Measurements from ENCODE around the gene MACROD2.

The MACROD2 gene

GRCh38 chr20:14643146-14643545, 647.8 kb downstream of the MACROD2 start:
- ATAC-seq = no peak
- TF ChIP-seq SNAI2 (CRISPR knock-in tag; IDR thresholded peaks at IDR 0.05) (no peak), ZFP3 (CRISPR knock-in tag; IDR thresholded peaks at IDR 0.05) (no peak), PPARA (CRISPR knock-in tag; IDR thresholded peaks at IDR 0.05; ENCODE audit: borderline replicate concordance) (no peak), ZNF70 (CRISPR knock-in tag; IDR thresholded peaks at IDR 0.05) (no peak), ZFP30 (CRISPR knock-in tag; IDR thresholded peaks at IDR 0.05) (no peak), OSR1 (CRISPR knock-in tag; IDR thresholded peaks at IDR 0.05) (no peak), RARB (CRISPR knock-in tag; IDR thresholded peaks at IDR 0.05) (no peak), TCF4 (CRISPR knock-in tag; IDR thresholded peaks at IDR 0.05; ENCODE audit: borderline replicate concordance) (no peak), BACH2 (CRISPR knock-in tag; IDR thresholded peaks at IDR 0.05; ENCODE audit: borderline replicate concordance) (no peak)
- TF ChIP-seq, protein P1, sequence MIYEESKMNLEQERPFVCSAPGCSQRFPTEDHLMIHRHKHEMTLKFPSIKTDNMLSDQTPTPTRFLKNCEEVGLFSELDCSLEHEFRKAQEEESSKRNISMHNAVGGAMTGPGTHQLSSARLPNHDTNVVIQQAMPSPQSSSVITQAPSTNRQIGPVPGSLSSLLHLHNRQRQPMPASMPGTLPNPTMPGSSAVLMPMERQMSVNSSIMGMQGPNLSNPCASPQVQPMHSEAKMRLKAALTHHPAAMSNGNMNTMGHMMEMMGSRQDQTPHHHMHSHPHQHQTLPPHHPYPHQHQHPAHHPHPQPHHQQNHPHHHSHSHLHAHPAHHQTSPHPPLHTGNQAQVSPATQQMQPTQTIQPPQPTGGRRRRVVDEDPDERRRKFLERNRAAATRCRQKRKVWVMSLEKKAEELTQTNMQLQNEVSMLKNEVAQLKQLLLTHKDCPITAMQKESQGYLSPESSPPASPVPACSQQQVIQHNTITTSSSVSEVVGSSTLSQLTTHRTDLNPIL (CRISPR knock-in tag; IDR thresholded peaks at IDR 0.05; ENCODE audit: low read depth) = no peak
- TF ChIP-seq, protein P2, sequence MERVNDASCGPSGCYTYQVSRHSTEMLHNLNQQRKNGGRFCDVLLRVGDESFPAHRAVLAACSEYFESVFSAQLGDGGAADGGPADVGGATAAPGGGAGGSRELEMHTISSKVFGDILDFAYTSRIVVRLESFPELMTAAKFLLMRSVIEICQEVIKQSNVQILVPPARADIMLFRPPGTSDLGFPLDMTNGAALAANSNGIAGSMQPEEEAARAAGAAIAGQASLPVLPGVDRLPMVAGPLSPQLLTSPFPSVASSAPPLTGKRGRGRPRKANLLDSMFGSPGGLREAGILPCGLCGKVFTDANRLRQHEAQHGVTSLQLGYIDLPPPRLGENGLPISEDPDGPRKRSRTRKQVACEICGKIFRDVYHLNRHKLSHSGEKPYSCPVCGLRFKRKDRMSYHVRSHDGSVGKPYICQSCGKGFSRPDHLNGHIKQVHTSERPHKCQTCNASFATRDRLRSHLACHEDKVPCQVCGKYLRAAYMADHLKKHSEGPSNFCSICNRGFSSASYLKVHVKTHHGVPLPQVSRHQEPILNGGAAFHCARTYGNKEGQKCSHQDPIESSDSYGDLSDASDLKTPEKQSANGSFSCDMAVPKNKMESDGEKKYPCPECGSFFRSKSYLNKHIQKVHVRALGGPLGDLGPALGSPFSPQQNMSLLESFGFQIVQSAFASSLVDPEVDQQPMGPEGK (CRISPR knock-in tag; IDR thresholded peaks at IDR 0.05; ENCODE audit: borderline replicate concordance) = no peak

GRCh38 chr20:14643556-14643955, 648.2 kb downstream of the MACROD2 start:
- no peak for TF ChIP-seq ZFP30 (CRISPR knock-in tag; IDR thresholded peaks at IDR 0.05)
- no peak for TF ChIP-seq SNAI2 (CRISPR knock-in tag; IDR thresholded peaks at IDR 0.05)
- TF ChIP-seq ZFP3 (CRISPR knock-in tag; IDR thresholded peaks at IDR 0.05) = no peak
- TF ChIP-seq ARNTL (CRISPR knock-in tag; IDR thresholded peaks at IDR 0.05; ENCODE audit: borderline replicate concordance, low read depth) = no peak
- TF ChIP-seq, protein P2 (CRISPR knock-in tag; IDR thresholded peaks at IDR 0.05; ENCODE audit: borderline replicate concordance) = no peak
- TF ChIP-seq TOX (CRISPR knock-in tag; IDR thresholded peaks at IDR 0.05; ENCODE audit: borderline replicate concordance) = no peak
- no peak for ATAC-seq

DNA sequence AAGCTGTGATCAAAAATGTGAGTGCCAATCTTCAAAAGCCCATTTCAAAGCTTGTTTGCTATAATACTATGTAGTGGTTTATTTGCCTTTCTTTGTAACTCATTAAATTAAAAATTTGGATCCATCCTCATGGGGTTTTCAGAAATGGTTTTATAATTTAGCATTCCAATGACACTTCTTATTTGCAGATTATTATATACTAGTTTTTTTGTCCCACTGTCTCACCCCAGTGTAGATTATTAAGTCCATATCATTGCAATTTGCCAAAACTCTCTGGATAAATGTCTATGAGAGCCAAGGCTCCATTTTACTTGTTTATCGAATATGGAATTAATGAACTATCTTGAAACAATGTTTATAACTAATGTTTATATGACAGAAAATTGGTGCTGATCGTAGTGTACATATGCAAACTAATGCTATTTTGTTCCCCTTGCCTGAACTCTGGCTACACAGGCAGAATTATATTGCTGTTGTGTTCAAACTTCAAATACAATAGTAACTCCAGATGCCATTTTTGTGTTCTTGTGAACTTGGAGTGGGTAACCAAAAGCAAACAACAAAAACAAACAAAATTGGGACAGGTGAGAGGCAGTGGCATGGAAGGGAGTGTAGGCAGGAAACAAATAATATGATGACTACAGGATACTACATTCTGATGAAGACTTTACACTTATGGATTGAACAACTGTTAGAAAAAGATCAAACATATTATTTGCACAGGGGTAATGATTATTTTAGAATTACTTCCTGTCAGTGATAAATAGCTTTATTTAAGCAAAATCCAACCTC, 649.2 kb downstream of the MACROD2 start:
- ATAC-seq = no peak
- no peak for TF ChIP-seq ZFP3 (CRISPR knock-in tag; IDR thresholded peaks at IDR 0.05)
- TF ChIP-seq, protein P1 (CRISPR knock-in tag; IDR thresholded peaks at IDR 0.05; ENCODE audit: low read depth) = no peak
- TF ChIP-seq TCF4 (CRISPR knock-in tag; IDR thresholded peaks at IDR 0.05; ENCODE audit: borderline replicate concordance) = no peak
- no peak for TF ChIP-seq ZC3H10 (CRISPR knock-in tag; IDR thresholded peaks at IDR 0.05)
- TF ChIP-seq, protein P3, sequence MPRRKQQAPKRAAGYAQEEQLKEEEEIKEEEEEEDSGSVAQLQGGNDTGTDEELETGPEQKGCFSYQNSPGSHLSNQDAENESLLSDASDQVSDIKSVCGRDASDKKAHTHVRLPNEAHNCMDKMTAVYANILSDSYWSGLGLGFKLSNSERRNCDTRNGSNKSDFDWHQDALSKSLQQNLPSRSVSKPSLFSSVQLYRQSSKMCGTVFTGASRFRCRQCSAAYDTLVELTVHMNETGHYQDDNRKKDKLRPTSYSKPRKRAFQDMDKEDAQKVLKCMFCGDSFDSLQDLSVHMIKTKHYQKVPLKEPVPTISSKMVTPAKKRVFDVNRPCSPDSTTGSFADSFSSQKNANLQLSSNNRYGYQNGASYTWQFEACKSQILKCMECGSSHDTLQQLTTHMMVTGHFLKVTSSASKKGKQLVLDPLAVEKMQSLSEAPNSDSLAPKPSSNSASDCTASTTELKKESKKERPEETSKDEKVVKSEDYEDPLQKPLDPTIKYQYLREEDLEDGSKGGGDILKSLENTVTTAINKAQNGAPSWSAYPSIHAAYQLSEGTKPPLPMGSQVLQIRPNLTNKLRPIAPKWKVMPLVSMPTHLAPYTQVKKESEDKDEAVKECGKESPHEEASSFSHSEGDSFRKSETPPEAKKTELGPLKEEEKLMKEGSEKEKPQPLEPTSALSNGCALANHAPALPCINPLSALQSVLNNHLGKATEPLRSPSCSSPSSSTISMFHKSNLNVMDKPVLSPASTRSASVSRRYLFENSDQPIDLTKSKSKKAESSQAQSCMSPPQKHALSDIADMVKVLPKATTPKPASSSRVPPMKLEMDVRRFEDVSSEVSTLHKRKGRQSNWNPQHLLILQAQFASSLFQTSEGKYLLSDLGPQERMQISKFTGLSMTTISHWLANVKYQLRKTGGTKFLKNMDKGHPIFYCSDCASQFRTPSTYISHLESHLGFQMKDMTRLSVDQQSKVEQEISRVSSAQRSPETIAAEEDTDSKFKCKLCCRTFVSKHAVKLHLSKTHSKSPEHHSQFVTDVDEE (CRISPR knock-in tag; IDR thresholded peaks at IDR 0.05) = no peak
- no peak for TF ChIP-seq SNAI2 (CRISPR knock-in tag; IDR thresholded peaks at IDR 0.05)
- TF ChIP-seq TOX (CRISPR knock-in tag; IDR thresholded peaks at IDR 0.05; ENCODE audit: borderline replicate concordance) = no peak
- TF ChIP-seq, protein P4, sequence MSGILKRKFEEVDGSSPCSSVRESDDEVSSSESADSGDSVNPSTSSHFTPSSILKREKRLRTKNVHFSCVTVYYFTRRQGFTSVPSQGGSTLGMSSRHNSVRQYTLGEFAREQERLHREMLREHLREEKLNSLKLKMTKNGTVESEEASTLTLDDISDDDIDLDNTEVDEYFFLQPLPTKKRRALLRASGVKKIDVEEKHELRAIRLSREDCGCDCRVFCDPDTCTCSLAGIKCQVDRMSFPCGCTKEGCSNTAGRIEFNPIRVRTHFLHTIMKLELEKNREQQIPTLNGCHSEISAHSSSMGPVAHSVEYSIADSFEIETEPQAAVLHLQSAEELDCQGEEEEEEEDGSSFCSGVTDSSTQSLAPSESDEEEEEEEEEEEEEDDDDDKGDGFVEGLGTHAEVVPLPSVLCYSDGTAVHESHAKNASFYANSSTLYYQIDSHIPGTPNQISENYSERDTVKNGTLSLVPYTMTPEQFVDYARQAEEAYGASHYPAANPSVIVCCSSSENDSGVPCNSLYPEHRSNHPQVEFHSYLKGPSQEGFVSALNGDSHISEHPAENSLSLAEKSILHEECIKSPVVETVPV (CRISPR knock-in tag; IDR thresholded peaks at IDR 0.05) = no peak
- TF ChIP-seq ZNF8 (CRISPR knock-in tag; IDR thresholded peaks at IDR 0.05) = no peak
- TF ChIP-seq ISL1 (CRISPR knock-in tag; IDR thresholded peaks at IDR 0.05) = no peak
- TF ChIP-seq ESRRG (CRISPR knock-in tag; IDR thresholded peaks at IDR 0.05) = no peak
- no peak for TF ChIP-seq BACH2 (CRISPR knock-in tag; IDR thresholded peaks at IDR 0.05; ENCODE audit: borderline replicate concordance)
- TF ChIP-seq, protein P2 (CRISPR knock-in tag; IDR thresholded peaks at IDR 0.05; ENCODE audit: borderline replicate concordance) = no peak
